Nephron (organoid): Measurements from ENCODE around the gene HORMAD2.
A peak's percentile ranks its signal among the peaks of the same experiment; 100 is the strongest.

Experiments
- H3K27ac Mint-ChIP-seq, 3 experiments: 2 replicates each; pipeline ENCODE4 v1.8.0; 2020; ENCODE audit warnings: mixed read lengths in 3 of 3, mild to moderate bottlenecking in 2 of 3, moderate library complexity in 1 of 3
- H3K27me3 Mint-ChIP-seq: 2 replicates; pipeline ENCODE4 v1.8.0; 2021; ENCODE audit warnings: low read depth, mild to moderate bottlenecking, moderate library complexity, mixed read lengths
- H3K36me3 Mint-ChIP-seq: 2 replicates; pipeline ENCODE4 v1.8.0; 2020; ENCODE audit warnings: low read depth, mixed read lengths
- H3K4me1 Mint-ChIP-seq: 2 replicates; pipeline ENCODE4 v1.8.0; 2020; ENCODE audit warnings: mixed read lengths
- H3K4me3 Mint-ChIP-seq, 3 experiments: 2 replicates each; pipeline ENCODE4 v1.8.0; 2020; ENCODE audit warnings: mild to moderate bottlenecking in 3 of 3, mixed read lengths in 3 of 3, moderate library complexity in 2 of 3
- H3K9me3 Mint-ChIP-seq: 2 replicates; pipeline ENCODE4 v1.8.0; 2020; ENCODE audit warnings: mixed read lengths
- CTCF ChIP-seq, 3 experiments: fragments of 200-600 bp; sonication (generic); IDR thresholded peaks; one replicate each; pipeline ENCODE4 v1.5.0; 2021; ENCODE audit warnings: antibody characterized with exemption in 3 of 3; ENCODE audit not compliant: unreplicated experiment in 3 of 3

HORMAD2 gene

GRCh38 chr22:30192427-30192826 is 112.2 kb downstream of the HORMAD2 start:
- no peak overlapping the region for H3K4me3 Mint-ChIP-seq
- H3K9me3 Mint-ChIP-seq, result no peaks in the 10 kb centered on the region
- H3K36me3 Mint-ChIP-seq, result no peaks in the 10 kb centered on the region
- H3K4me1 Mint-ChIP-seq, result peaks cover 52% of the 10 kb centered on the region
- TF ChIP-seq CTCF (IDR thresholded peaks at IDR 0.05; ENCODE audit: unreplicated experiment in 3 of 3), result no peak
- peaks cover 3% of the 10 kb centered on the region for H3K27me3 Mint-ChIP-seq
- peak overlapping the region in 2 of 3 experiments; percentile 4 to 79 for H3K27ac Mint-ChIP-seq

GRCh38 chr22:30193031-30193775 is 112.9 kb downstream of the HORMAD2 start:
- H3K27me3 Mint-ChIP-seq, result peaks cover 3% of the 10 kb centered on the region

GRCh38 chr22:30195245-30196140 is 115.2 kb downstream of the HORMAD2 start:
- TF ChIP-seq CTCF (IDR thresholded peaks at IDR 0.05; ENCODE audit: unreplicated experiment in 3 of 3), result no peak
- no peaks in the 10 kb centered on the region for H3K9me3 Mint-ChIP-seq
- H3K4me1 Mint-ChIP-seq, result peaks cover 51% of the 10 kb centered on the region
- peak overlapping the region; percentile 98 to 99 (median 98) for H3K27ac Mint-ChIP-seq
- peaks cover 8% of the 10 kb centered on the region for H3K27me3 Mint-ChIP-seq
- no peaks in the 10 kb centered on the region for H3K36me3 Mint-ChIP-seq
- peak overlapping the region; percentile 43 to 55 (median 49) for H3K4me3 Mint-ChIP-seq

More at GRCh38 chr22:30193031-30193775, 112.9 kb downstream of the HORMAD2 start:
- Mint-ChIP-seq H3K4me3 (no peak overlapping the region), H3K27ac (peak overlapping the region; percentile 4 to 79 (median 53)), H3K36me3 (no peaks in the 10 kb centered on the region), H3K4me1 (peaks cover 49% of the 10 kb centered on the region), H3K9me3 (no peaks in the 10 kb centered on the region)
- no peak for TF ChIP-seq CTCF (IDR thresholded peaks at IDR 0.05; ENCODE audit: unreplicated experiment in 3 of 3)

GRCh38 chr22:30196141-30196879 is 116.0 kb downstream of the HORMAD2 start:
- peak overlapping the region; percentile 98 to 99 (median 98) for H3K27ac Mint-ChIP-seq
- H3K4me3 Mint-ChIP-seq, result peak overlapping the region; percentile 43 to 55 (median 49)
- no peaks in the 10 kb centered on the region for H3K9me3 Mint-ChIP-seq
- H3K4me1 Mint-ChIP-seq, result peaks cover 42% of the 10 kb centered on the region
- TF ChIP-seq CTCF (IDR thresholded peaks at IDR 0.05; ENCODE audit: unreplicated experiment in 3 of 3), result no peak
- H3K27me3 Mint-ChIP-seq, result peaks cover 8% of the 10 kb centered on the region
- no peaks in the 10 kb centered on the region for H3K36me3 Mint-ChIP-seq

- peaks cover 8% of the 10 kb centered on the region for H3K27me3 Mint-ChIP-seq
- H3K27ac Mint-ChIP-seq, result peak overlapping the region; percentile 98 to 99 (median 98)
- peaks cover 45% of the 10 kb centered on the region for H3K4me1 Mint-ChIP-seq
- no peaks in the 10 kb centered on the region for H3K36me3 Mint-ChIP-seq
- peak overlapping the region in 2 of 3 experiments; percentile 43 to 49 for H3K4me3 Mint-ChIP-seq
- TF ChIP-seq CTCF (IDR thresholded peaks at IDR 0.05; ENCODE audit: unreplicated experiment in 3 of 3), result no peak
- no peaks in the 10 kb centered on the region for H3K9me3 Mint-ChIP-seq
These were observed 116.6 kb downstream of the HORMAD2 start for GRCh38 chr22:30196880-30197336.
